IMR-90 (cell line): Measurements from ENCODE around the gene MAFB. TPM values are rescaled to one million over a fixed set of nuclear protein-coding genes. Genes with fewer than 3 reads are reported as not detected.

Source experiments
- ATAC-seq: fragments of 200-7000 bp; cut with Tn5 transposase; 2 replicates; pipeline ENCODE4 v1.9.1; 2020; ENCODE audit warnings: low read depth, mild to moderate bottlenecking, moderate library complexity
- BruUV-seq: library from RNA; stranded (reverse); fragments of 400-500 nt; replicated peaks from 2 replicates; lab custom pipeline; 2021; lab: Mats Ljungman, UMichigan
- CTCF ChIA-PET: fragments of 300-600 bp; formaldehyde crosslinking; extraction: SDS; loops from one replicate; lab custom pipeline; 2021; ENCODE audit warnings: antibody characterized with exemption; lab: Yijun Ruan, JAX
- POLR2A ChIA-PET: fragments of 300-600 bp; sonication (Branson Sonifier 250); formaldehyde crosslinking; loops from one replicate; lab custom pipeline; 2022; ENCODE audit warnings: antibody characterized with exemption; ENCODE audit not compliant: unreplicated experiment; lab: Charles Lee
- DNase-seq: peaks from one replicate; pipeline ENCODE4 v3.0.0; 2013
- H2AFZ ChIP-seq: replicated peaks from 2 replicates; pipeline ENCODE3; 2013; ENCODE audit warnings: low read length, mild to moderate bottlenecking; ENCODE audit not compliant: poor library complexity
- H2AK5ac ChIP-seq: 2 replicates; pipeline ENCODE4 v1.6.1; 2013; ENCODE audit warnings: low read depth, low read length, inconsistent platforms
- H2AK9ac ChIP-seq: replicated peaks from 2 replicates; pipeline ENCODE3; 2013; ENCODE audit warnings: mild to moderate bottlenecking, low read depth, low read length, moderate library complexity; ENCODE audit not compliant: poor library complexity
- H2BK120ac ChIP-seq: 2 replicates; pipeline ENCODE4 v1.6.1; 2013; ENCODE audit warnings: low read depth, low read length, inconsistent platforms
- H2BK15ac ChIP-seq: 3 replicates; pipeline ENCODE4 v1.6.1; 2013; ENCODE audit warnings: low read depth, low read length, inconsistent platforms
- H2BK20ac ChIP-seq: 2 replicates; pipeline ENCODE4 v1.6.1; 2013; ENCODE audit warnings: low read depth, mild to moderate bottlenecking, inconsistent platforms, low read length, moderate library complexity
- H2BK5ac ChIP-seq: 2 replicates; pipeline ENCODE4 v1.6.1; 2013; ENCODE audit warnings: mild to moderate bottlenecking, low read depth, low read length, inconsistent platforms; ENCODE audit not compliant: poor library complexity, severe bottlenecking
- H3K14ac ChIP-seq: replicated peaks from 2 replicates; pipeline ENCODE4 v1.6.1; 2013; ENCODE audit warnings: low read depth, low read length, inconsistent platforms
- H3K18ac ChIP-seq: 2 replicates; pipeline ENCODE4 v1.6.1; 2013; ENCODE audit warnings: low read depth, low read length, control low read depth
- H3K23ac ChIP-seq: 2 replicates; pipeline ENCODE4 v1.6.1; 2013; ENCODE audit warnings: low read depth, low read length, inconsistent platforms
- H3K27ac ChIP-seq: 2 replicates; pipeline ENCODE4 v1.5.1; 2013; ENCODE audit warnings: mild to moderate bottlenecking, control low read depth, low read length; ENCODE audit not compliant: insufficient read depth
- H3K27me3 ChIP-seq: 2 replicates; pipeline ENCODE4 v1.6.1; 2013; ENCODE audit warnings: low read length; ENCODE audit not compliant: control insufficient read depth, insufficient read depth
- H3K36me3 ChIP-seq: 2 replicates; pipeline ENCODE4 v1.6.1; 2013; ENCODE audit warnings: low read length, mixed read lengths; ENCODE audit not compliant: control insufficient read depth, insufficient read depth
- H3K4ac ChIP-seq: 2 replicates; pipeline ENCODE4 v1.6.1; 2013; ENCODE audit warnings: low read depth, low read length, inconsistent platforms
- H3K4me1 ChIP-seq: 2 replicates; pipeline ENCODE4 v1.6.1; 2013; ENCODE audit warnings: low read length, mixed read lengths; ENCODE audit not compliant: control insufficient read depth, insufficient read depth
- H3K4me2 ChIP-seq: 2 replicates; pipeline ENCODE4 v1.6.1; 2013; ENCODE audit warnings: low read depth, mild to moderate bottlenecking, control low read depth, low read length, moderate library complexity
- H3K4me3 ChIP-seq: 2 replicates; pipeline ENCODE4 v1.5.1; 2013; ENCODE audit warnings: low read depth, mild to moderate bottlenecking, control low read depth, low read length, moderate library complexity; ENCODE audit not compliant: insufficient read depth
- H3K56ac ChIP-seq: 2 replicates; pipeline ENCODE4 v1.6.1; 2013; ENCODE audit warnings: low read length, inconsistent platforms; ENCODE audit not compliant: insufficient read depth; ENCODE audit errors: extremely low read depth
- H3K79me1 ChIP-seq, 2 experiments: 2 replicates each; pipeline ENCODE4 v1.6.1; 2013; ENCODE audit warnings: low read length in 2 of 2, inconsistent platforms in 1 of 2, low read depth in 1 of 2
- H3K9ac ChIP-seq: 2 replicates; pipeline ENCODE4 v1.6.1; 2013; ENCODE audit warnings: low read depth, low read length, control low read depth
- H3K9me1 ChIP-seq: 2 replicates; pipeline ENCODE4 v1.6.1; 2013; ENCODE audit warnings: low read length, inconsistent platforms; ENCODE audit not compliant: insufficient read depth
- H3K9me3 ChIP-seq: 2 replicates; pipeline ENCODE4 v1.6.1; 2013; ENCODE audit warnings: low read length; ENCODE audit not compliant: control insufficient read depth, insufficient read depth
- H4K20me1 ChIP-seq: 2 replicates; pipeline ENCODE4 v1.6.1; 2013; ENCODE audit warnings: low read length, inconsistent platforms; ENCODE audit not compliant: insufficient read depth
- H4K5ac ChIP-seq: 2 replicates; pipeline ENCODE4 v1.6.1; 2013; ENCODE audit warnings: mild to moderate bottlenecking, low read depth, low read length, control low read depth
- H4K8ac ChIP-seq, 2 experiments: 2 replicates each; pipeline ENCODE4 v1.6.1; 2013; ENCODE audit warnings: low read depth in 2 of 2, low read length in 2 of 2, control low read depth in 1 of 2, inconsistent platforms in 1 of 2
- H4K91ac ChIP-seq: 2 replicates; pipeline ENCODE4 v1.6.1; 2013; ENCODE audit warnings: low read depth, low read length, inconsistent platforms; ENCODE audit not compliant: insufficient read depth
- BHLHE40 ChIP-seq: fragments of 150-350 bp; IDR thresholded peaks from 2 replicates; pipeline ENCODE4 v1.6.1; 2016; ENCODE audit warnings: mild to moderate bottlenecking, low read depth, low read length
- CHD1 ChIP-seq: IDR thresholded peaks from 2 replicates; pipeline ENCODE4 v1.6.1; 2012; ENCODE audit warnings: low read depth, low read length, improper control_type of control experiment
- ELK1 ChIP-seq: fragments of 150-350 bp; IDR thresholded peaks from 2 replicates; pipeline ENCODE4 v1.6.1; 2016; ENCODE audit warnings: low read depth, mild to moderate bottlenecking, low read length, moderate library complexity, borderline replicate concordance
- FOS ChIP-seq: fragments of 150-350 bp; IDR thresholded peaks from 2 replicates; pipeline ENCODE4 v1.6.1; 2016; ENCODE audit warnings: low read depth, low read length
- MAFK ChIP-seq: IDR thresholded peaks from 2 replicates; pipeline ENCODE4 v1.6.1; 2012; ENCODE audit warnings: low read depth, low read length, improper control_type of control experiment
- MXI1 ChIP-seq: IDR thresholded peaks from 2 replicates; pipeline ENCODE4 v1.6.1; 2012; ENCODE audit warnings: low read depth, mild to moderate bottlenecking, low read length, moderate library complexity, borderline replicate concordance
- NFE2L2 ChIP-seq: fragments of 150-350 bp; IDR thresholded peaks from 2 replicates; pipeline ENCODE4 v1.6.1; 2016; ENCODE audit warnings: low read depth, mild to moderate bottlenecking, low read length
- POLR2A ChIP-seq: IDR thresholded peaks from 2 replicates; pipeline ENCODE4 v1.6.1; 2012; ENCODE audit warnings: mild to moderate bottlenecking, low read depth, low read length
- RAD21 ChIP-seq: IDR thresholded peaks from 2 replicates; pipeline ENCODE4 v1.6.1; 2012; ENCODE audit warnings: low read length, improper control_type of control experiment
- RCOR1 ChIP-seq: IDR thresholded peaks from 2 replicates; pipeline ENCODE4 v1.6.1; 2012; ENCODE audit warnings: mild to moderate bottlenecking, low read length, improper control_type of control experiment; ENCODE audit not compliant: insufficient replicate concordance
- SMC3 ChIP-seq: fragments of 150-350 bp; IDR thresholded peaks from 2 replicates; pipeline ENCODE4 v1.6.1; 2016; ENCODE audit warnings: low read depth, mild to moderate bottlenecking, antibody characterized with exemption, low read length, moderate library complexity
- USF2 ChIP-seq: fragments of 150-350 bp; IDR thresholded peaks from 2 replicates; pipeline ENCODE4 v1.6.1; 2017; ENCODE audit warnings: mild to moderate bottlenecking, antibody characterized with exemption, low read length, low read depth
- WGBS, 2 experiments: methylation state at CpG; one replicate each; pipeline versions ENCODE4 v1.1.5 to v1.1.7; 2013; ENCODE audit warnings: missing lambda C conversion rate in 2 of 2; ENCODE audit not compliant: insufficient read length in 1 of 2; ENCODE audit errors: extremely low coverage in 2 of 2; 5-methylcytosine and 5-hydroxymethylcytosine counted together
- dilution Hi-C: fragments of 300-500 bp; cut with HindIII; formaldehyde crosslinking; loops from one replicate; pipeline ENCODE4 v1.14.3; 2018; ENCODE audit warnings: low sequenced_read_pairs; ENCODE audit not compliant: unreplicated experiment
- in situ Hi-C: fragments of 300-500 bp; cut with MboI; formaldehyde crosslinking; loops from 3 replicates; pipeline ENCODE4 v1.14.3; 2019; ENCODE audit warnings: low sequenced_read_pairs, inconsistent platforms, mixed read lengths
- intact Hi-C: fragments of 100-400 bp; cut with micrococcal nuclease; formaldehyde crosslinking; loops from 2 replicates; pipeline ENCODE4 v1.10.0; 2022
- polyA plus RNA-seq, 3 experiments: library from polyadenylated mRNA; depleted of rRNA; stranded (reverse); fragments of >200 nt; gene quantifications; 2 replicates each; pipeline ENCODE4 v1.2.3, GENCODE V29; 2012; ENCODE audit warnings: low replicate concordance in 1 of 3
- total RNA-seq: library from RNA; depleted of rRNA; stranded (reverse); fragments of >200 nt; gene quantifications from 2 replicates; pipeline ENCODE4 v1.2.3, GENCODE V29; 2012

Gene MAFB
- total and polyA plus RNA-seq, 2 of the 4 experiments (the other 2 are of a cell fraction), result 0.07 TPM; not detected in 1

GRCh38 chr20:40646361-40646760, 42.7 kb downstream of the MAFB start:
- Histone ChIP-seq H3K4me1 (no peaks in the 10 kb centered on the region), H3K4ac (no peak overlapping the region), H3K56ac (no peak overlapping the region), H4K20me1 (no peaks in the 10 kb centered on the region), H2AK5ac (no peak overlapping the region), H2BK20ac (no peak overlapping the region), H4K5ac (no peak overlapping the region), H2BK5ac (no peak overlapping the region), H3K4me2 (no peak overlapping the region), H2AFZ (no peak overlapping the region), H3K9ac (no peak overlapping the region), H3K27ac (no peak overlapping the region), H3K27me3 (peaks cover 5% of the 10 kb centered on the region; the same call in 1 of the 2 replicates), H3K18ac (no peak overlapping the region), H3K9me3 (no peaks in the 10 kb centered on the region), H3K9me1 (peaks cover 3% of the 10 kb centered on the region; the same call in 1 of the 2 replicates), H4K91ac (no peak overlapping the region), H2BK120ac (no peak overlapping the region), H2BK15ac (no peak overlapping the region), H2AK9ac (no peak overlapping the region), H4K8ac (no peak overlapping the region), H3K4me3 (no peak overlapping the region), H3K14ac (no peak overlapping the region), H3K23ac (no peak overlapping the region), H3K36me3 (no peaks in the 10 kb centered on the region), H3K79me1 (no peaks in the 10 kb centered on the region)
- intact Hi-C loops, result no loop called here
- no CpG with 5 or more reads among the region's 8 CpGs for WGBS, 2 experiments
- TF ChIP-seq RCOR1, result no peak
- no peak for TF ChIP-seq POLR2A
- TF ChIP-seq FOS, result no peak
- TF ChIP-seq MXI1, result no peak
- TF ChIP-seq SMC3, result no peak
- TF ChIP-seq ELK1, result no peak
- TF ChIP-seq NFE2L2, result no peak
- no peak for TF ChIP-seq CHD1
- TF ChIP-seq RAD21, result no peak
- no peak for TF ChIP-seq USF2
- no peak for TF ChIP-seq BHLHE40
- no peak for TF ChIP-seq MAFK
- dilution Hi-C loops, result no loop called here
- in situ Hi-C loops, result no loop called here
- no TSS peak for BruUV-seq
- ChIA-PET POLR2A (no interaction called here), CTCF (no interaction called here)
- DNase-seq, result no peak
- no peak for ATAC-seq
